Peyer's patch (tissue), 4 donors: ENCODE results near the gene HAVCR2.

Experiments used
- POLR2A ChIP-seq, 2 donors: fragments of 450-650 bp; IDR thresholded peaks; one replicate each; pipeline ENCODE4 v1.5.1; 2017; ENCODE audit warnings: antibody characterized with exemption in 2 of 2, mild to moderate bottlenecking in 2 of 2, moderate library complexity in 2 of 2
- TF ChIP-seq, protein P1 (sequence below), 6 experiments: fragments of 450-650 bp in 4 of 6; fragments of 200-600 bp in 2 of 6; sonication (generic) in 1 of 6; IDR thresholded peaks; one replicate each; pipeline ENCODE4 v1.5.1; 2017 to 2019; ENCODE audit warnings: antibody characterized with exemption in 6 of 6, mild to moderate bottlenecking in 3 of 6, moderate library complexity in 1 of 6

DNA sequence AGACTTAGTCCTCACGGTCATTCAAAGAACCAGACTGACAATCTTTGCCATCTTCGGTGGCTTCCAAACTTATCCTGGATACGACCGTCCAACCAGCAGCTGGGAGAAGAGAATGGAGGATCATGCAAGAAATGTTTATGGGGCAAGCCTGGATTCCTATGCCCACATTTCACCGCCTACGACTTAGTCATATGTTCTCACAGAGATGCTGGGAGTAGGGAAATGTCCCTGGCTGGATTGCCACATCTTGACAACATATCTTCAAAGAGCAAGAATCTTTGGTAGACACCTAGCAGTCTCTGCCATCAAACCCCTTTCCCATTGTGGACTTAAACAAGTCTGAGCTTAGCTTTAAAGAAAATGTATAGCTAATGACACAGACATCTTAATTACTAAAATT is 28.8 kb upstream of the HAVCR2 start:
- TF ChIP-seq, protein P1, sequence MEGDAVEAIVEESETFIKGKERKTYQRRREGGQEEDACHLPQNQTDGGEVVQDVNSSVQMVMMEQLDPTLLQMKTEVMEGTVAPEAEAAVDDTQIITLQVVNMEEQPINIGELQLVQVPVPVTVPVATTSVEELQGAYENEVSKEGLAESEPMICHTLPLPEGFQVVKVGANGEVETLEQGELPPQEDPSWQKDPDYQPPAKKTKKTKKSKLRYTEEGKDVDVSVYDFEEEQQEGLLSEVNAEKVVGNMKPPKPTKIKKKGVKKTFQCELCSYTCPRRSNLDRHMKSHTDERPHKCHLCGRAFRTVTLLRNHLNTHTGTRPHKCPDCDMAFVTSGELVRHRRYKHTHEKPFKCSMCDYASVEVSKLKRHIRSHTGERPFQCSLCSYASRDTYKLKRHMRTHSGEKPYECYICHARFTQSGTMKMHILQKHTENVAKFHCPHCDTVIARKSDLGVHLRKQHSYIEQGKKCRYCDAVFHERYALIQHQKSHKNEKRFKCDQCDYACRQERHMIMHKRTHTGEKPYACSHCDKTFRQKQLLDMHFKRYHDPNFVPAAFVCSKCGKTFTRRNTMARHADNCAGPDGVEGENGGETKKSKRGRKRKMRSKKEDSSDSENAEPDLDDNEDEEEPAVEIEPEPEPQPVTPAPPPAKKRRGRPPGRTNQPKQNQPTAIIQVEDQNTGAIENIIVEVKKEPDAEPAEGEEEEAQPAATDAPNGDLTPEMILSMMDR (IDR thresholded peaks at IDR 0.05) = no peak
- TF ChIP-seq POLR2A (IDR thresholded peaks at IDR 0.05) = no peak
